Measurements from ENCODE around the gene RAB40C. TPM values are rescaled to one million over a fixed set of nuclear protein-coding genes. Genes with fewer than 3 reads are reported as not detected.

The RAB40C gene
- total and polyA plus RNA-seq, 9 of the 15 experiments (the other 6 are each of a cell fraction or from before 2014, with no cell fraction given) = 0.17 to 23.4 (median 8.7) TPM

GRCh38 chr16:578870-579405 is 10.9 kb upstream of the RAB40C start (continued):
- TF ChIP-seq FOSL1 (tag; conservative IDR thresholded peaks at IDR 0.05) = no peak; the same call in 1 of the 2 replicates
- TF ChIP-seq BRCA1 (IDR thresholded peaks at IDR 0.05) = no peak
- no peak for TF ChIP-seq BRCA1 (CRISPR knock-in tag; IDR thresholded peaks at IDR 0.05)
- TF ChIP-seq ELK3 (CRISPR knock-in tag; IDR thresholded peaks at IDR 0.05) = no peak
- no peak for TF ChIP-seq ZNF282 (CRISPR knock-in tag; IDR thresholded peaks at IDR 0.05)
- TF ChIP-seq SRF (CRISPR knock-in tag; IDR thresholded peaks at IDR 0.05) = no peak
- TF ChIP-seq ZNF695 (CRISPR knock-in tag; IDR thresholded peaks at IDR 0.05) = no peak
- TF ChIP-seq HDAC2 (IDR thresholded peaks at IDR 0.05) = 0 out of 2 replicates have a peak, but pooled peaks have one; percentile 37
- 0 out of 2 replicates have a peak, but pooled peaks have one; percentile 47 for TF ChIP-seq GATAD2A (IDR thresholded peaks at IDR 0.05)
- no peak for TF ChIP-seq CBX8 (IDR thresholded peaks at IDR 0.05; ENCODE audit: borderline replicate concordance, extremely low read depth, low read depth, low read length, poor library complexity, severe bottlenecking)
- no peak for TF ChIP-seq IRF2 (CRISPR knock-in tag; IDR thresholded peaks at IDR 0.05)
- no peak for TF ChIP-seq NFXL1 (CRISPR knock-in tag; IDR thresholded peaks at IDR 0.05)
- TF ChIP-seq POU5F1 (IDR thresholded peaks at IDR 0.05; ENCODE audit: borderline replicate concordance, low read depth, low read length, partially characterized antibody) = no peak
- no peak for TF ChIP-seq RBM34 (IDR thresholded peaks at IDR 0.05; ENCODE audit: borderline replicate concordance, insufficient read depth, low read length)
- no peak for TF ChIP-seq ZNF347 (CRISPR knock-in tag; IDR thresholded peaks at IDR 0.05; ENCODE audit: low read depth)
- no peak for TF ChIP-seq ZNF253 (CRISPR knock-in tag; conservative IDR thresholded peaks at IDR 0.05)
- no peak for TF ChIP-seq ZNF134 (CRISPR knock-in tag; conservative IDR thresholded peaks at IDR 0.05)
- TF ChIP-seq CBX5 (IDR thresholded peaks at IDR 0.05; ENCODE audit: borderline replicate concordance, low read depth) = 0 out of 2 replicates have a peak, but pooled peaks have one; percentile 54
- TF ChIP-seq ZNF436 (CRISPR knock-in tag; IDR thresholded peaks at IDR 0.05) = no peak
- TF ChIP-seq KLF13 (tag; IDR thresholded peaks at IDR 0.05; ENCODE audit: borderline replicate concordance, low read depth) = peak; percentile 45; the same call in 1 of the 2 replicates
- no peak for TF ChIP-seq SIRT6 (IDR thresholded peaks at IDR 0.05; ENCODE audit: low read depth, low read length)
- no peak for TF ChIP-seq ZC3H11A (IDR thresholded peaks at IDR 0.05; ENCODE audit: low read depth, low read length)
- TF ChIP-seq SMC3 (conservative IDR thresholded peaks at IDR 0.05; ENCODE audit: insufficient read depth, low read depth, low read length) = peak; percentile 84
- peak; percentile 59; the same call in 1 of the 2 replicates for TF ChIP-seq JUN (IDR thresholded peaks at IDR 0.05; ENCODE audit: borderline replicate concordance, low read depth, low read length)
- no peak for TF ChIP-seq JUN (CRISPR knock-in tag; IDR thresholded peaks at IDR 0.05; ENCODE audit: borderline replicate concordance)
- no peak for TF ChIP-seq ARID3B (CRISPR knock-in tag; IDR thresholded peaks at IDR 0.05; ENCODE audit: borderline replicate concordance)
